Stimulated activated CD8-positive, alpha-beta memory T cell treated with anti-CD3 and anti-CD28 coated beads, Interleukin-7, amount 100 ng/mL, for 24 hours (primary cell): Measurements from ENCODE around the gene PKIB.
"Not testable (repeated sequence)": the region's sequence is repeated elsewhere in the genome, so short reads cannot be mapped to it uniquely, and the experiment has no call there.

ENCODE experiments used
- DNase-seq: peaks from one replicate; pipeline ENCODE4 v3.0.0-alpha.2; 2020; ENCODE audit warnings: low read depth

PKIB gene

GRCh38 chr6:122747573-122747972 lies 137.4 kb downstream of the PKIB start:
- no peak for DNase-seq

DNA sequence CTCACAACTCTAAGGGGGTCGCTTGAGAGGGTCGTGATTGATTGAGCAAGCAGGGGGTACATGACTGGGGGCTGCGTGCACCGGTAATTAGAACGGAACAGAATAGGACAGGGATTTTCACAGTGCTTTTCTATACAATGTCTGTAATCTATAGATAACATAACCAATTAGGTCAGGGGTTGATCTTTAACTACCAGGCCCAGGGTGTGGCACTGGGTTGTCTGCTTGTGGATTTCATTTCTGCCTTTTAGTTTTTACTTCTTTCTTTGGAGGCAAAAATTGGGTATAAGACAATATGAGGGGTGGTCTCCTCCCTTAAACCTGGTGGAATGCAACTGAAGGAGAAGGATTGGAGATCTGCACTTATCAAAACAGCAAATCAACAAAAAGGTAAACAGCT lies 138.7 kb downstream of the PKIB start:
- DNase-seq: not testable (repeated sequence)

DNA sequence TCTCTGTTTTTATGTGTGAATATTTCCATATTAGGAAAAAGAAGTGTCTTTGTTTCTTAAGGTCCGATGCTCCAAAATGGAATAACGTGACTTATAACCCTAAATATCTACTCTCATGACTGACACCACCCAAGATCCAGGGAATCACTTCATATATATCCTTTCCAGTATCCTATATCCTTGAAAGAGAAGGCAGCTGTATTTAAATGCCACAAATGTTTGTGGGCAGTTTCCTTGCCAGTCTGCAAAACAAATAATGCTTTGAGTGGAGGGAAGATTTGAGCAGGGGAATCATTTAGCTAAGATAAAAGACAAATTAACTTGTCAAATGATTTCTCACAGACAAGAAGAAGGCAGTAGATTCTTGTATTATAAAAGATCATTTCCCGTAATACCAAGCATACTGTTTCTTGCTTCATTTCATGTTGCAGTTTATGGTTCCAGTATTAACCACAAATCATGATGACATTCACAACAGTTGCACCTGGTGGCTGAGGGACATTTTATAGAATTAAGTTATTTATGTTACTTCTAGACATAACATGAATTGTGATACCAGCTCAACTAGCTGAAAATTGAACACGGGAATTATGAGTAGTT lies 139.3 kb downstream of the PKIB start:
- no peak for DNase-seq

DNA sequence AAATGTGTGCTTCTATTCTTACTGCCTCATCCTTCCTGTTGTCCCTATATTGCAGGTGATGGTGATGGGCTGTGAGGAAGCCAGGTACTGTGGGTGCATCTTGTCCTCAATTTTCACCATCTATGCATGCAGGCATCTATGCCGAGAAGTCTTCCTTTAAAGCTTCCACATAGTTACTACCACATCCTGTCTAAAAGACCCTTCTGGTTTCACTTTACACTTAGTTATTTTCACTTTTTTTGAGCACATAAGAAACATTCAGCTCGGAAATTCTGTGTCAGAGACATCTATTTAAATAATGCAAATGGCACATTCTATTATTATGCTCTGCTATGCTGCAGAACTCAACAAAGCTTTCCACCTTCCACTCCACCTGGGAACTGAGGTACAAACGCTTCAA lies 141.1 kb downstream of the PKIB start:
- no peak for DNase-seq

- DNase-seq: no peak
Observed at GRCh38 chr6:122752459-122752858, 142.3 kb downstream of the PKIB start.

DNA sequence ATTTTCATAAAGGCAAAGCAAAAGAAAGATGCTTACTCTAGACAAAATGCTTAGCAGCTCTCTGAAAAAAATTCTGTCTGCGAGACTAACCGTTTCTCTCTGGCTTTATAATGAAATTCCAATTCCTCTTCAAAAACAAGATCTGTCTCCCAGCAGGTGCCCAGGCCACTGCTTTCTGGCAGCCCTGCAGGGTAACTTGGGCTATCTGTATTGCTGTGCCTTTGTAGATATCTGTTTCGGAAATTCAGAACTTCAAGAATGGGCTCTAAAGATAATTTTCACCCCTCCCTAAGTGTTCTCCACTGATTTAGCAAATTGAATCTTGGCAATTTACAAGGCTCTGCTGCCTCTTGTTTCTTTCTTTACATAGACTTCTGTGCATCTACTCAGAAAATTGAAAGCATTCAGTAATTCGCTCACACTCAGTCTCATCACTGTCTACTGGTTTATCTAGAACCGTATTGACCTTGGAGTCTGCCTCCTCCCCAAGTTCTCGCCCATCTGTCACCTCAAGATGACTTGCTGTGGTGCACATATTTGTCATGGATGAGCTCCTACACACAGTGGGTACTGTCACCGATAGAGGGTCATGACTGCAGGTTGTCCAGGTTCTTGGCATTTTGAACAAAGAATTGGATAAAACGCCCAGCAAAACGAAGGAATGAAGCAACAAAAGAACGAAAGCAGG lies 142.9 kb downstream of the PKIB start:
- no peak for DNase-seq

DNA sequence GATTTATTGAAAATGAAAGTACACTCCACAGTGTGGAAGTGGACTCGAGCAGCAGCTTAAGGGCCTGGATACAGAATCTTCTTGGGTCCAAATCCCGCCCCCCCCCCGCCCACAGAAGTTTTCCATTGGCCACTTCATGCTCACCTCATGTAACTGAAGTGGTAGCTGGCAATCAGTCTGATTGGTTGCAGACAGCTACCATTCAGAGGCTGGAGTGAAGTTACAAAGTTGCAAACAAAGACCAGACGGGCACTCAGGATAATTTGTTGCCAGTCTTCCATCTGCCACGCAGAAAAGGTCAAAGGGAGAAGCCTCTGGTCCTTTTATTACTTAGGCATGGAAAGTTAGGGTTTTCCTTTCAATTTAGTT lies 143.5 kb downstream of the PKIB start:
- DNase-seq: no peak

- no peak for DNase-seq
Observed at GRCh38 chr6:122754191-122754731, 144.1 kb downstream of the PKIB start.

DNA sequence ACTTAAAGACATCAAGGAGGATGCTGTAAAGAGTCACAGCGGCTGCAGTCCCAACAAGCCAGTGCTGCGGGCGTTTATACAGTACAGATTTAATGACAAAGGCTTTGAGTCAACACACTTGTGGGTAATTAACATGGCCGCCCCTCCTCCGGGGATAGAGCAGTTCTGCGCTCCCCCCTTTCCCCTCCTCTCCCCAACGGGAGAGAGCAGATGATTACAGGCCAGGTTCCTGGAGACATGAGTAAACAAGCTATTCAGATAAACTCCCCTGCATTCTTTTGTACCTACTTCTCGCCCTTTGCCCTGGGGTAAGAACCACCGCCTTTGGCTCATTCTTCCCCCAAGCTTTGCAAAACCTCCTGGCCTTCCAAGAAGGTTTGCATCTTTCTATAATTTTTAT lies 145.7 kb downstream of the PKIB start:
- no peak for DNase-seq

- no peak for DNase-seq
Observed at GRCh38 chr6:122758927-122759334, 148.7 kb downstream of the PKIB start.

- no peak for DNase-seq
Observed at GRCh38 chr6:122760330-122760729, 150.1 kb downstream of the PKIB start.

DNA sequence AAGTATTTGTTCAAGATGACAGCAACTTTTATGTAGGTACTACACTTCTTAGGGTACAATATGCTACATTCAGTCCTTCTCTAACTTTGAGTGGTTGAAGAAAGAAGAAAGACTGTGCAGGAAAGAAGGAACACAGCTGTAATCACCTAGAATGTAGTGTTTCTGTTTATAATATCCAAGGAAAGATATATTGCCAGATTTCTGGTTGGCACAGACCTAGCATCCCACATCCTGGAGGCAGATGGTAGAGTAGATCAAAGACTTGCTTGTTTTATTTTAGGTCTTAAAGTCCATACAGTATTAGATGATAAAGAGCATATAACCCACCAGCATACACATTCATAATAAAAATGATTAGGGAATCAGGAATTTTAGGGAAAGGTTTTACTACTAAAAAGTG lies 156.1 kb downstream of the PKIB start:
- no peak for DNase-seq

GRCh38 chr6:122770835-122771601 lies 160.8 kb downstream of the PKIB start:
- no peak for DNase-seq

DNA sequence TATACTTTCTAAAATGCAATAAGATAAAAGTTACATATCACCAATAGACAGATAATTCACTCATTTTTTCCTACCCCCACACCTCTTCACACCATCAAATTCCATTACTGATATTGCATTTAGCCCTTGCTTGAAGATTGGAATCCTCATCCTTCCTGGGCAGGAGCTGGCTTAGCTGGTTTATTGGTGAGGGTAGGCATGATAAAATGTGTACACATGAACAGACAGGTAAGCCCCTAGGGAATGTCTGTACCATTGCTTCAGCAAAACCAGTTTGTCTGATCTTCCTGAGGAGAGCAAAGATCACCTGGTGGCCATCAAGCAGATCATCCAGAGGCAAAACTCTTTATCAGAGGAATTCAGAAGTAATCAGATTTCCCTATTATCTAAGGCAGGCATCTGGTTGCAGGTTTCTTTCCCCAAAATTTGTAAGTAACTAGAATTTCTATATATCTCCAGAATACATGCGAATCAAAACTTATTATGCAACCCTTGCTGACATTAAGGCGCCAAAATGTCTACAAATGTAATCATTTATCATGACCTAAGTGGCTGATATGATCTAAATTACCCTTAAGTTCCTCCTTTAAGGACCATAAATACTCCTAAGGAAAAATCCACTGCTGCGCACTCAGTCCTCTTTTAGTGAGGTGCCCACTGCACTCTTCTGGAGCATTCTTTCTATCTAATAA lies 162.7 kb downstream of the PKIB start:
- DNase-seq: no peak
